K562 (cell line): ENCODE data around the gene GPR4. TPM values are rescaled to one million over a fixed set of nuclear protein-coding genes. Genes with fewer than 3 reads are reported as not detected.

Source experiments
- ARID1B ChIP-seq: fragments of 450-650 bp; IDR thresholded peaks from 2 replicates; pipeline ENCODE4 v1.6.1; 2016; ENCODE audit warnings: antibody characterized with exemption, mild to moderate bottlenecking, inconsistent platforms
- CBX8 ChIP-seq: fragments of 200-600 bp; sonication (generic); IDR thresholded peaks from 2 replicates; pipeline ENCODE4 v1.6.1; 2012; ENCODE audit warnings: borderline replicate concordance, mixed run types, low read depth, mild to moderate bottlenecking, moderate library complexity, mixed read lengths, low read length, control low read depth, inconsistent platforms; ENCODE audit not compliant: poor library complexity, severe bottlenecking; ENCODE audit errors: extremely low read depth
- CC2D1A ChIP-seq: fragments of 450-650 bp; IDR thresholded peaks from 2 replicates; pipeline ENCODE4 v1.6.1; 2017; ENCODE audit warnings: mild to moderate bottlenecking
- DLX4 ChIP-seq: fragments of 250-450 bp; sonication (Bioruptor Pico); IDR thresholded peaks from 2 replicates; pipeline ENCODE4 v1.6.1; 2021; ENCODE audit warnings: mild to moderate bottlenecking
- ESRRA ChIP-seq: fragments of 450-650 bp; IDR thresholded peaks from 2 replicates; pipeline ENCODE4 v1.6.1; 2014; ENCODE audit warnings: low read depth, mild to moderate bottlenecking, moderate library complexity, borderline replicate concordance
- FOS ChIP-seq: IDR thresholded peaks from 3 replicates; pipeline ENCODE4 v1.6.1; 2011; ENCODE audit not compliant: insufficient read length; ENCODE audit errors: extremely low read depth
- HINFP ChIP-seq: fragments of 450-650 bp; conservative IDR thresholded peaks from 2 replicates; pipeline ENCODE4 v1.6.1; 2016; ENCODE audit warnings: missing genetic modification characterization, low read depth, mild to moderate bottlenecking, control low read depth, missing compliant biosample characterization
- HMG20A ChIP-seq: fragments of 450-650 bp; formaldehyde crosslinking; conservative IDR thresholded peaks from 2 replicates; pipeline ENCODE4 v1.4.0; 2020; ENCODE audit warnings: mild to moderate bottlenecking, mixed read lengths
- MCM7 ChIP-seq, 2 experiments: fragments of 450-650 bp; IDR thresholded peaks; 2 replicates each; pipeline ENCODE4 v1.6.1; 2016 to 2018
- NFE2L1 ChIP-seq: fragments of 450-650 bp; IDR thresholded peaks from 2 replicates; pipeline ENCODE4 v1.6.1; 2016; ENCODE audit warnings: missing genetic modification characterization, low read depth, mild to moderate bottlenecking, missing compliant biosample characterization, moderate library complexity, borderline replicate concordance
- NR4A1 ChIP-seq, 2 experiments: fragments of 250-450 bp in 1 of 2; fragments of 450-650 bp in 1 of 2; sonication (Bioruptor Pico) in 1 of 2; IDR thresholded peaks; 2 replicates each; pipeline versions ENCODE4 v1.4.0 to v1.6.1; 2016 to 2020; ENCODE audit warnings: mild to moderate bottlenecking in 2 of 2, missing compliant biosample characterization in 1 of 2, missing genetic modification characterization in 1 of 2, moderate library complexity in 1 of 2
- PURB ChIP-seq: sonication (generic); formaldehyde crosslinking; IDR thresholded peaks from 2 replicates; pipeline ENCODE4 v1.9.0; 2021; ENCODE audit warnings: low read depth, mild to moderate bottlenecking, missing genetic modification reagents
- SMARCB1 ChIP-seq: IDR thresholded peaks from 2 replicates; pipeline ENCODE4 v1.6.1; 2011; ENCODE audit warnings: improper control_type of control experiment, low read depth; ENCODE audit not compliant: insufficient read length
- TFAM ChIP-seq: fragments of 250-450 bp; sonication (Bioruptor Pico); conservative IDR thresholded peaks from 2 replicates; pipeline ENCODE4 v1.5.0; 2021; ENCODE audit warnings: mild to moderate bottlenecking, moderate library complexity
- ZNF143 ChIP-seq: sonication (generic); formaldehyde crosslinking; IDR thresholded peaks from 2 replicates; pipeline ENCODE4 v1.9.0; 2022; ENCODE audit warnings: mild to moderate bottlenecking, missing genetic modification reagents
- ZNF282 ChIP-seq: sonication (generic); formaldehyde crosslinking; IDR thresholded peaks from 2 replicates; pipeline ENCODE4 v1.8.1; 2023; ENCODE audit warnings: missing genetic modification reagents
- ZNF507 ChIP-seq: conservative IDR thresholded peaks from 2 replicates; pipeline ENCODE4 v1.6.1; 2017; ENCODE audit warnings: missing genetic modification characterization, missing compliant biosample characterization
- ZNF785 ChIP-seq: fragments of 250-450 bp; sonication (Bioruptor Pico); IDR thresholded peaks from 2 replicates; pipeline ENCODE4 v1.4.0; 2020; ENCODE audit warnings: mild to moderate bottlenecking
- ZSCAN29 ChIP-seq: fragments of 450-650 bp; IDR thresholded peaks from 2 replicates; pipeline ENCODE4 v1.6.1; 2017
- polyA plus RNA-seq, 8 experiments: library from polyadenylated mRNA; depleted of rRNA in 4 of 8; stranded (reverse) in 5 of 8; unstranded in 3 of 8; fragments of >200 nt; fragmentation: Nextera tagmentation in 2 of 8; fragmentation: Illumina TruSeq in 1 of 8; extraction: Ambion mirVana in 2 of 8; extraction: Trizol in 1 of 8; gene quantifications; 2 replicates each; pipeline versions ENCODE4 v1.2.1 to v1.2.3, GENCODE V29; 2011 to 2014; ENCODE audit warnings: inconsistent platforms in 1 of 8, missing spikeins in 1 of 8
- total RNA-seq, 7 experiments: library from RNA; depleted of rRNA in 6 of 7; stranded (reverse); fragments of >200 nt in 6 of 7; fragmentation: Illumina TruSeq in 2 of 7; extraction: Trizol in 2 of 7; gene quantifications; 2 replicates each; pipeline versions ENCODE4 v1.2.1 to v1.2.3, GENCODE V29; 2011 to 2021; ENCODE audit warnings: low replicate concordance in 1 of 7
- TF ChIP-seq, protein P1 (sequence below): fragments of 450-650 bp; IDR thresholded peaks from 2 replicates; pipeline ENCODE4 v1.6.1; 2016; ENCODE audit warnings: missing biosample characterization, missing genetic modification characterization

GPR4 gene
- total and polyA plus RNA-seq, 9 of the 15 experiments (the other 6 are each of a cell fraction or from before 2014, with no cell fraction given) = 0.03 to 0.09 (median 0.04) TPM; not detected in 5

- no peak for TF ChIP-seq HMG20A (CRISPR knock-in tag)
- no peak for TF ChIP-seq CBX8
- no peak for TF ChIP-seq ZNF143 (CRISPR knock-in tag)
- TF ChIP-seq ZNF282 (CRISPR knock-in tag) = no peak
- no peak for TF ChIP-seq FOS
- TF ChIP-seq, protein P1, sequence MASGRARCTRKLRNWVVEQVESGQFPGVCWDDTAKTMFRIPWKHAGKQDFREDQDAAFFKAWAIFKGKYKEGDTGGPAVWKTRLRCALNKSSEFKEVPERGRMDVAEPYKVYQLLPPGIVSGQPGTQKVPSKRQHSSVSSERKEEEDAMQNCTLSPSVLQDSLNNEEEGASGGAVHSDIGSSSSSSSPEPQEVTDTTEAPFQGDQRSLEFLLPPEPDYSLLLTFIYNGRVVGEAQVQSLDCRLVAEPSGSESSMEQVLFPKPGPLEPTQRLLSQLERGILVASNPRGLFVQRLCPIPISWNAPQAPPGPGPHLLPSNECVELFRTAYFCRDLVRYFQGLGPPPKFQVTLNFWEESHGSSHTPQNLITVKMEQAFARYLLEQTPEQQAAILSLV (tag) = no peak
- no peak for TF ChIP-seq ZSCAN29
- no peak for TF ChIP-seq DLX4 (CRISPR knock-in tag)
- TF ChIP-seq MCM7 (IDR thresholded peaks at IDR 0.05) = no peak
- no peak for TF ChIP-seq NFE2L1 (tag)
- TF ChIP-seq ARID1B = peak; percentile 35; the same call in 1 of the 2 replicates
- no peak for TF ChIP-seq HINFP (tag)
- TF ChIP-seq PURB (CRISPR knock-in tag) = no peak
- no peak for TF ChIP-seq ZNF507
- no peak for TF ChIP-seq NR4A1 (CRISPR knock-in tag; IDR thresholded peaks at IDR 0.05)
- TF ChIP-seq NR4A1 (tag; IDR thresholded peaks at IDR 0.05) = 0 out of 2 replicates have a peak, but pooled peaks have one; percentile 20
- TF ChIP-seq SMARCB1 = no peak
- TF ChIP-seq TFAM (CRISPR knock-in tag) = no peak
- 0 out of 2 replicates have a peak, but pooled peaks have one; percentile 58 for TF ChIP-seq CC2D1A
- TF ChIP-seq ESRRA = peak; percentile 64; the same call in 1 of the 2 replicates
- TF ChIP-seq ZNF785 (CRISPR knock-in tag) = no peak
Observed at GRCh38 chr19:45607071-45608029, 5.3 kb upstream of the GPR4 start (continued).
